Inflammatory macrophage (primary cell): ENCODE results near the gene MX1.

ENCODE experiments used
- DNase-seq, 2 donors: peaks; one replicate each; pipeline ENCODE4 v3.0.0-alpha.2; 2020 to 2022

The MX1 gene

GRCh38 chr21:41460578-41461527, 34.8 kb downstream of the MX1 start:
- peak; percentile 70 to 75 for DNase-seq

DNA sequence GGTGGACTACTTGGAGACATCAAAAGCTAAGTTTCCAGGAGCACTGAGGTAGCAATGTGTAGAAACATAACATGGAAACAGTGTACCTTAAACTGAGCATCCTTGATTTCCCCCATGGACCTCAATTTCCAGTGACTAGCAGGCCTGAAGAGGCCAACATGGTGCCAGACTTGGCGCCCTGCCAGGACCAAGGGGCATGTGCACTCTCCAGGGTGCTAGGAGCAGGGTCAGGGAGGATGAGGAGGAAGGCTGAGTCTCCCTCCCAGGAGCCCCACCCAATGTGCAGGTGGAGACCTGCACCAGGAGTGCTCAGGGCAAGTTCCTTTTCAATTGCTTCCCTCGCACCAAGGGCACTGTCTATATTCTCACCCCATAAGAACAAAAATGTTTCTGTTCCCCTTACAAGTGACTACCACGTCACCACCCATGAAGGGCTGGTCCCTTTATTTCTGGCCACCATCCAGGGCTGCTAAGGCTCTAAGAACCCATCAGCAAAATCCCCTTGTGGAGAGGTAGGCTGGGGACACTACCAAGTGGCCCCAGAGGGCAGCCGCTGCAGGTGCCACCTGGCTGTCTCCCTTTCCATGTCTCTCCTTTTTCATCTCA, 39.2 kb downstream of the MX1 start:
- no peak for DNase-seq

GRCh38 chr21:41466024-41466820, 40.2 kb downstream of the MX1 start:
- DNase-seq: no peak

DNA sequence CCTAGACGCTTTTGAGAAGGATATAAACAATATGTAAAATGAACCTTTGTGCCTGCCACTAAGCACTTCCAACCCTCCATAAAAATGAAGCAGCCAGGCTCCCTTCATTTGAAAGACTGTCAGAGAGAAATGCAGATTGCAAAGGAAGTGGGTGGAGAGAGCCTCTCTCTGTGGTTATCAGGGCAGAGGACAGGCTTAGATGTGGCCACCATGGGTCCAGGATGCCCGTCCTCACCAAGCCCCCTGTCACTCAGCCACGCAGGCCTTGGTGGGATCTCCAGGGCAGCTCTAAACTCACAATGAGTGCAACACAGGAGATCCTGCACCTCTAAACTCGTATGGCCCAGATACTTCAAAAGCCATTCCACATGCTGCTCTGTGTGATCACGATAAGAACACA, 44.0 kb downstream of the MX1 start:
- no peak for DNase-seq

DNA sequence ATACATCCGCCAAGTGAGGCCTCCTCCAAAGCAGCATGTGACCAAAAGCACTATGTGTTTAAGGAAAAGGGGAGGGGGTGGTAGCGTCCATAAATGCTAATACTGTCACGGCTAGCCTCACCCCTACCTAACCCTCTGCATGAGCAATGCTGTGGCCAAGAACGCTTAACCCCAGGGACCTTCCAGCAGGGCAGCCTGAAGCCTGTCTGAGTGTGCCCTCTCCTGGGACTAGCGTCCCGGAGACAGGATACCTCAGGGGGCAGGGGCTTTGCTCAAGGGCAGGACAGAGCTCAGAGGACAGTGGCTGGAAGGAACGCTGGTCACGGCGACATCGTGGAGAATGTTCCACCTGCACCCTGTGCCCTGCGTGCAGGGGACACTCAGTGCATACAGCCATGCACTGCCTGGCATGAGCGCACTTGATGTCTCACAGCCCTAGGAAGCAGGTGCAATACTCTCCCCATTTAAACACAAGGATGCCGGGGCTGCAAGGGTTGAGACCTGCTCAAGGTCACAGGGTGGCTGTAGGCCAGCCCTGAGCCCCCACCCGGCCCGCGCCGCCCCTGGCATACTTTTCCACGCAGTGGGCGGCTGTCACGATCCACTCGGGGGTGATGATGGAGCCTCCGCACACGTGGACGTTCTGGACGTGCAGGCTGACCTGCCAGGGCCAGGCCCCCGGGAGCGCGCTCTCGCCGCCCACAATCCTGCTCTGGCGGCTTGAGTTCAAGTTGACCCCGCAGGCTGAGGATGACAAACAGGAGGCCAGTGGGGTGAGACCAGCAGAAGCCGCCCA, 46.9 kb downstream of the MX1 start:
- no peak for DNase-seq

GRCh38 chr21:41475714-41476420, 49.8 kb downstream of the MX1 start:
- no peak for DNase-seq

DNA sequence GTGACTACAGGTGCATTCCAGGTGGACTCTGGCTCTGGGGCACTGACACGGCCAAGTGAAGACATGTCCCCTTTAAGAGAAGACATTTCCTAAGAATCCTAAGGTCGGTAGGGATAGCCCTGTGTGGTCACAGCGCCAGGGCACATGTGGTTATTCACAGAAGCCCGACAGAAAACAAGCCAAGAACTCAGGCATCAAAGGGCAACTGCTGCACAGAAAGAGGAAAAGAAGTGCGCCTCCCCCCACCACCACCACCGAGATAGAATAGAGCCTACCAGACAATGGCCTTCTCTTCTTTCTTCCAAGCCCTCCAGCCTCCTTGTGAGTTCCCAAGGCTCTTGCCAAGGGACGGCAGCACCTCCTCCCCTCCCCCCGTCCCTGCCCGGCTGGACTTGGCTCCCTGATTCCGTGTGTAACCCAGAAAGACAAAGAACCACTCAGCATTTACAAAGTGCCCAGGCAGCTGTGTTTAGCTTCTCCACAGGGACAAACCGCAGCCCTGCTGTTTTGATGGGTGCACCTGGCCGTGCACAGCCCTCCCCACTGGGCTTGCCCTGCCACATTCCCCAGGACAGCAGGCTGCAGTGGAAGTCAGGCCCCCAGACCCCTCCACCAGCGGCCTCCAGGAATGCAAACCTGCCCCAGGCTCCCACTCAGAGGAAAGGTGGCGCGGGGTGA, 51.7 kb downstream of the MX1 start:
- DNase-seq: no peak

GRCh38 chr21:41478319-41479177, 52.5 kb downstream of the MX1 start:
- DNase-seq: no peak

DNA sequence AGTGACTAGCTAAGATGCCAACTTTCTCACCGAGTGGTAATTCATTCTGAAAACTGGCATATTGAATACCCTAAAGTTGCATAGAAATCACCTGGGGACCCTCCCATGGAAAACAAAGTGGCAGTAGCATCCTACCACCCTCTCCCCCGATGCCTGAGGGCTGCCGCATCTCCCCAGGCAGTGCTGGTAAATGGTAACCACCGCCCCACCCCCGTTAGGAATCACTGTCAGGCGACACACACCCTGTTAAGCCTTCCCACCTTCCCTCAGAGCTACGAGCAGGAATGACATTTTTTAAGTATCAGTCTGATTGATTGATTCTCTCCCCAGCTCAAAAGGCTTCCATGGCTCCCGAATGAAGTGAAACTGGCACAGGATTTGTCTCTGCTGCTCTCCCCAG, 53.6 kb downstream of the MX1 start:
- DNase-seq: no peak

- DNase-seq: no peak
These were observed 54.1 kb downstream of the MX1 start for GRCh38 chr21:41480086-41480690.

DNA sequence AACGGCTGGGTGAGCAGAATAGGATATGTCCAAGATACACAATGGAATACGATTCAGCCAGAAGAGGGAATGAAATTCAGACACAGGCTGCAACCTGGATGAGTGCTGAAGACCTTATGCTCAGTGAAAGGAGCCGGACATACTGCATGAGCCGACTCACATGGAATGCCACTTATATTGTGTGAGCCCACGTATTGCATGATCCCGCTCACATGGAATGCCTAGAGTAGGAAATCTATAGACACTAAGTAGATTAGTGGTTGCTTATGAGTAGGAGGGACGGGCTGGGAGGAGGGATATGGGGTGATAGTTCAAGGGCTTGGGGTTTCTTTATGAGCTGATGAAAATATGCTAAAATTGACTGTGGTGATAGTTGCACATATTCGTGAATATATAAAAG, 55.2 kb downstream of the MX1 start:
- DNase-seq: no peak

DNA sequence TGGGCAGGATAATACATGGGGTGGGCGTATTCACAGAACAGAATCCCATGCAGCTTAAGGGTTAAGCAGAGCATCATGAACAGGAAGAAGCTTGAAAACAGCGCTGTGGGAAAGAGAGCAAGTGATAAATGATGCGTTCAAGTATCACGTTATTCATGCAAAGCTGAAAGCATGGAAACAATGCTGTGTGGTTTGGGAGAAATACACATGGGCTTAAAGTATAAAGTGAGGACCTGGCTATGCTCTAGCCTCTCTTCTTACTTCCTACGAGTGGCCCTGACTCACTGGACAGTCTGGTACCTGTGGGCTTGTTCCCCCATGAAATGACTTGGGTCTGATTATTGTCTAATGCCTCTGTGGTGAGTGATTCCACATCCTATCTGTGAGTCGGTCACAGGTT, 56.3 kb downstream of the MX1 start:
- no peak for DNase-seq

GRCh38 chr21:41482980-41483379, 56.9 kb downstream of the MX1 start:
- no peak for DNase-seq

GRCh38 chr21:41483415-41483814, 57.4 kb downstream of the MX1 start:
- DNase-seq: no peak

DNA sequence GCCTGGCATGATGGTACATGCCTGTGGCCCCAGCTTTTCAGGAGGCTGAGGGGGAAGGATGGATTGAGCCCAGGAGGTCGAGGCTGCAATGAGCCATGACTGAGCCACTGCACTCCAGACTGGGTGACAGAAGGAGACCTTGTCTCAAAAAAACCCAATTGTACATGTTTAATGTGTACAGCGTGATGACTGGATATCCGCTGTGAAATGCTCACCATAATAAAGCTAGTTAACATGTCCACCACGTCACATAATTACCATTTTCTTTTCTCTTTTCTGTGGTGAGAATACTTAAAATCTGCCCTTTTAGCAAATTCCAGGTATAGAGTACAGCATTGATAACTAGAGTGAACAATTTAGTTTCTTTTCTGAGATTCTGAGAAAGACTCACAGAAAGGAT, 57.9 kb downstream of the MX1 start:
- no peak for DNase-seq

DNA sequence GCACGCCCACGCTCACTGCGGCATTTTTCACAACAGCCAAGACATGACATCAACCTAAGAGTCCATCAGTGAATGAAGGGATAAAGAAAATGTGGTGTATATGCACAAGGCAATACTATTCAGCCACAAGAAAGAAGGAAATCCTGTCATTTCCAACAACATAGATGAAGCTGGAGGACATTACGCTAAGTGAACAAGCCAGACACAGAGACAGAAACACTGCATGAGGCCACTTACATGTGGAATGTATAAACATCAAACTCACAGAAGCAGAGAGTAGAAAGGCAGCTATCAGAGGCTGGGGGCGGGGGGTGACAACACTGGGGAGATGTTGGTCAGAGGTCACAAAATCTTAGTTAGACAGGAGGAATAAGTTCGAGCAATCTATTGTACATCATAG, 61.0 kb downstream of the MX1 start:
- no peak for DNase-seq

- no peak for DNase-seq
These were observed 62.0 kb downstream of the MX1 start for GRCh38 chr21:41488080-41488479.

DNA sequence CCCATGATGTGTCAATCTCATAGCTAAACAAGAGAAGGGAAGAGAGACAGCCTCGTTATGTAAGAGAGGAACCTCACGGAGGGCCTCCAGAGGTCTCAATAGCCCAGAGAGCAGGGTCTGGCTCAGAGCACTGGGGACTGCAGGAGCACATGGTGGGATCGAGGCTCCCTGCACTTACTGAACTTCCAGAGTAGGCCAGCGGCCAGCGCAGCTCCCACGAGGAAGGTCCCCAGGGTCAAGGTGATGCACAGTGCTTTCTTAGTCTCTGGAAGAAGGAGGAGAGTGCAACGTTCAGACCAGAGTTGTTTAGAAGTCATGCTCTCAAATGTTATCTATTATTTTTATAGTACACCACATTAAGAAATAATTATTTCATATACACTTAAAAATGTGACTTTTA, 63.3 kb downstream of the MX1 start:
- DNase-seq: no peak

GRCh38 chr21:41490330-41490729, 64.3 kb downstream of the MX1 start:
- DNase-seq: no peak

- DNase-seq: no peak
These were observed 65.4 kb downstream of the MX1 start for GRCh38 chr21:41491412-41491811.
